Caco-2 (cell line): ENCODE results near the gene TFAP2B. TPM values are rescaled to one million over a fixed set of nuclear protein-coding genes. Genes with fewer than 3 reads are reported as not detected.

Source experiments
- BruUV-seq: library from RNA; stranded (reverse); fragments of 400-500 nt; replicated peaks from 2 replicates; lab custom pipeline; 2021; lab: Mats Ljungman, UMichigan
- CTCF ChIA-PET: fragments of 300-600 bp; sonication (Branson Sonifier 250); formaldehyde crosslinking; loops from one replicate; lab custom pipeline; 2022; ENCODE audit warnings: antibody characterized with exemption; lab: Charles Lee
- POLR2A ChIA-PET: fragments of 300-600 bp; sonication (Branson Sonifier 250); formaldehyde crosslinking; loops from one replicate; lab custom pipeline; 2022; ENCODE audit warnings: antibody characterized with exemption; lab: Charles Lee
- DNase-seq, 2 experiments: peaks; one replicate each; pipeline versions ENCODE4 v3.0.0 to v3.0.0-alpha.2; 2020 to 2022
- H3K27me3 ChIP-seq: replicated peaks from 2 replicates; pipeline ENCODE4 v1.6.0; 2011; ENCODE audit warnings: low read length; ENCODE audit not compliant: control insufficient read depth, insufficient read depth
- H3K36me3 ChIP-seq: 2 replicates; pipeline ENCODE4 v1.5.1; 2011; ENCODE audit warnings: low read length; ENCODE audit not compliant: control insufficient read depth, insufficient read depth
- H3K4me1 ChIP-seq: fragments of 250-450 bp; sonication (Bioruptor Pico); 2 replicates; pipeline ENCODE4 v1.5.1; 2020; ENCODE audit warnings: mild to moderate bottlenecking
- H3K4me3 ChIP-seq: 2 replicates; pipeline ENCODE4 v1.5.1; 2011; ENCODE audit warnings: low read depth, mild to moderate bottlenecking, control low read depth, low read length
- H3K9me3 ChIP-seq: fragments of 250-450 bp; sonication (Bioruptor Pico); 2 replicates; pipeline ENCODE4 v1.5.1; 2020; ENCODE audit warnings: mild to moderate bottlenecking, moderate library complexity
- H3K27ac Mint-ChIP-seq: one replicate; pipeline ENCODE4 v1.8.0; 2022; ENCODE audit warnings: mixed read lengths; ENCODE audit not compliant: unreplicated experiment
- H3K27me3 Mint-ChIP-seq: one replicate; pipeline ENCODE4 v1.8.0; 2022; ENCODE audit warnings: mixed read lengths; ENCODE audit not compliant: insufficient read depth, unreplicated experiment
- H3K36me3 Mint-ChIP-seq: one replicate; pipeline ENCODE4 v1.8.0; 2022; ENCODE audit warnings: mild to moderate bottlenecking, mixed read lengths; ENCODE audit not compliant: insufficient read depth, unreplicated experiment
- H3K4me1 Mint-ChIP-seq: one replicate; pipeline ENCODE4 v1.8.0; 2022; ENCODE audit warnings: low read depth, mixed read lengths; ENCODE audit not compliant: unreplicated experiment
- H3K4me3 Mint-ChIP-seq: one replicate; pipeline ENCODE4 v1.8.0; 2022; ENCODE audit warnings: mild to moderate bottlenecking, moderate library complexity, mixed read lengths; ENCODE audit not compliant: unreplicated experiment
- H3K9me3 Mint-ChIP-seq: one replicate; pipeline ENCODE4 v1.8.0; 2022; ENCODE audit warnings: mixed read lengths; ENCODE audit not compliant: unreplicated experiment
- CTCF ChIP-seq, 2 experiments: fragments of 200-600 bp in 1 of 2; IDR thresholded peaks; 1 replicate in 1 of 2; 2 replicates in 1 of 2; pipeline versions ENCODE4 v1.5.1 to v1.8.0; 2011 to 2022; ENCODE audit warnings: antibody characterized with exemption in 1 of 2, control low read depth in 1 of 2, inconsistent platforms in 1 of 2, low read depth in 1 of 2, low read length in 1 of 2, mild to moderate bottlenecking in 1 of 2, moderate library complexity in 1 of 2; ENCODE audit not compliant: insufficient read depth in 1 of 2, severe bottlenecking in 1 of 2, unreplicated experiment in 1 of 2
- intact Hi-C: fragments of 100-400 bp; cut with micrococcal nuclease; formaldehyde crosslinking; loops from one replicate; pipeline ENCODE4 v1.10.0; 2022; ENCODE audit not compliant: unreplicated experiment
- total RNA-seq: library from RNA; stranded (reverse); gene quantifications from 2 replicates; pipeline ENCODE4 v1.2.3, GENCODE V29; 2022

Gene TFAP2B
- total RNA-seq, 1 experiment from 2014 or later: not detected

GRCh38 chr6:50861692-50862091 lies 43.0 kb downstream of the TFAP2B start:
- BruUV-seq: no TSS peak
- H3K9me3 Mint-ChIP-seq: no peaks in the 10 kb centered on the region
- H3K4me1 ChIP-seq: no peaks in the 10 kb centered on the region
- no peaks in the 10 kb centered on the region for H3K36me3 ChIP-seq
- H3K4me3 ChIP-seq: no peak overlapping the region
- H3K9me3 ChIP-seq: no peaks in the 10 kb centered on the region
- ChIA-PET CTCF (no interaction called here), POLR2A (no interaction called here)
- intact Hi-C loops: no loop called here
- H3K4me1 Mint-ChIP-seq: no peaks in the 10 kb centered on the region
- H3K27me3 ChIP-seq: no peaks in the 10 kb centered on the region
- no peak for TF ChIP-seq CTCF (IDR thresholded peaks at IDR 0.05; ENCODE audit: insufficient read depth in 1 of 2, low read depth in 1 of 2, low read length in 1 of 2, severe bottlenecking in 1 of 2, unreplicated experiment in 1 of 2)
- H3K27me3 Mint-ChIP-seq: no peaks in the 10 kb centered on the region
- DNase-seq: no peak
- H3K27ac Mint-ChIP-seq: no peak overlapping the region
- H3K4me3 Mint-ChIP-seq: no peak overlapping the region
- no peaks in the 10 kb centered on the region for H3K36me3 Mint-ChIP-seq

GRCh38 chr6:50862176-50862575 lies 43.5 kb downstream of the TFAP2B start:
- Mint-ChIP-seq H3K27me3 (no peaks in the 10 kb centered on the region), H3K36me3 (no peaks in the 10 kb centered on the region), H3K4me3 (no peak overlapping the region), H3K27ac (no peak overlapping the region), H3K4me1 (no peaks in the 10 kb centered on the region), H3K9me3 (no peaks in the 10 kb centered on the region)
- no peak overlapping the region for H3K4me3 ChIP-seq
- ChIA-PET POLR2A (no interaction called here), CTCF (no interaction called here)
- TF ChIP-seq CTCF (IDR thresholded peaks at IDR 0.05; ENCODE audit: insufficient read depth in 1 of 2, low read depth in 1 of 2, low read length in 1 of 2, severe bottlenecking in 1 of 2, unreplicated experiment in 1 of 2): no peak
- no peak for DNase-seq
- no peaks in the 10 kb centered on the region for H3K4me1 ChIP-seq
- H3K36me3 ChIP-seq: no peaks in the 10 kb centered on the region
- intact Hi-C loops: no loop called here
- H3K9me3 ChIP-seq: no peaks in the 10 kb centered on the region
- no peaks in the 10 kb centered on the region for H3K27me3 ChIP-seq
- BruUV-seq: no TSS peak

GRCh38 chr6:50864601-50865000 lies 45.9 kb downstream of the TFAP2B start:
- no peak for DNase-seq
- no peaks in the 10 kb centered on the region for H3K9me3 ChIP-seq
- POLR2A ChIA-PET: no interaction called here
- Mint-ChIP-seq H3K4me3 (no peak overlapping the region), H3K36me3 (no peaks in the 10 kb centered on the region), H3K4me1 (no peaks in the 10 kb centered on the region), H3K27ac (no peak overlapping the region), H3K27me3 (no peaks in the 10 kb centered on the region), H3K9me3 (no peaks in the 10 kb centered on the region)
- TF ChIP-seq CTCF (IDR thresholded peaks at IDR 0.05; ENCODE audit: insufficient read depth in 1 of 2, low read depth in 1 of 2, low read length in 1 of 2, severe bottlenecking in 1 of 2, unreplicated experiment in 1 of 2): no peak
- CTCF ChIA-PET: no interaction called here
- intact Hi-C loops: no loop called here
- no TSS peak for BruUV-seq
- H3K4me1 ChIP-seq: no peaks in the 10 kb centered on the region
- H3K27me3 ChIP-seq: no peaks in the 10 kb centered on the region
- H3K4me3 ChIP-seq: no peak overlapping the region
- H3K36me3 ChIP-seq: no peaks in the 10 kb centered on the region
